GM21360 (cell line): Measurements from ENCODE around the gene ATRIP.
"Not testable (repeated sequence)": the region's sequence is repeated elsewhere in the genome, so short reads cannot be mapped to it uniquely, and the experiment has no call there.

Experiments
- ATAC-seq: cut with Tn5 transposase; IDR thresholded peaks from one replicate; pipeline ENCODE4 v1.9.1; 2021; ENCODE audit warnings: mild to moderate bottlenecking, moderate library complexity; ENCODE audit not compliant: unreplicated experiment

Gene ATRIP

GRCh38 chr3:48446425-48447193 lies at the start of gene ATRIP:
TSS of gene ATRIP (plus strand) at chr3:48446737. CDS start at chr3:48446846, 109 bp downstream.
- ATAC-seq: peak; percentile 78

DNA sequence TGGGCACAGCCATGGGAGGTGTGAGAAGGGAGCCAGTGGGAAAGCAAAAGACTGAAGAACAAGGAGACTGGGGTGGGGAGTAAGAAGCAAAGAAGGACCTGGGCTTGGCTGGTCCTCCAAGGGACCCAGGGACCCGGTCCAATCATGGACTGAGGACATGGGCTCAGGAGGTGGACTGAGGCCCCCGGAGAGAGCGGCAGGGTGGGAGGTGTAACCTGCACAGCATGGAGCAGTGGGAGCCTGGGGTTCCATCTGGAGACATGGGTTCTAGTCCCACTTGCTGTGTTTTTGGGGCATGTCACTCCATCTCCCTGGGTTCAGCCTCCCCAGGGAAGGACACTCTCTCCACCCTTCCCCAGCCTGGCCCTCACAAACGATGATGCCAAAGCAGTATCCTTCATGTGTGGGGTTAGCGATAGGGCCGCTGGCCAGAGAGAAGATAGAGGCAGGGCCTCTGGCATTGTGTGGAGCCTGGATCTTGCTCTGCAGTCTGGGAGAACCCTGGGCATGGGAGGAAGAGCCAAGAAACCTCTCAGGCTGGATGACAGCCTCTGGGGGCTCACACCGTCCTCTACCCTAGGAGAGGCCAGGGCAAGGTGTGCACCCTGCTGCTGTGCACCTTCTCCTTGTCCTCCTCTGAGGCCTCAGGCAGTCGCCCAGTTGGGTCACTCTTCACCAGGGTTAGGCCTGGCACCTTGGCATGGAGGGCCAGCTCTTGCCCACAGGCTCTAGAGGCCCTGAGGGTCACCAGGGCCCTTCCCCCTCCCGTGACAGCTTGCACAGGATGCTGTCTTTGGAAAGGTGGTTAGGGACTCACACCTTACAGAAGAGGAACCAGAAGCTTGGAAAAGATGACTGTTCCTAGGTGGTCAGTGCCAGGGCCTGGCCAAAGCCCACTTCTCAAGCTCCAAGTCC lies 48.5 kb upstream of the ATRIP start:
- ATAC-seq: no peak

DNA sequence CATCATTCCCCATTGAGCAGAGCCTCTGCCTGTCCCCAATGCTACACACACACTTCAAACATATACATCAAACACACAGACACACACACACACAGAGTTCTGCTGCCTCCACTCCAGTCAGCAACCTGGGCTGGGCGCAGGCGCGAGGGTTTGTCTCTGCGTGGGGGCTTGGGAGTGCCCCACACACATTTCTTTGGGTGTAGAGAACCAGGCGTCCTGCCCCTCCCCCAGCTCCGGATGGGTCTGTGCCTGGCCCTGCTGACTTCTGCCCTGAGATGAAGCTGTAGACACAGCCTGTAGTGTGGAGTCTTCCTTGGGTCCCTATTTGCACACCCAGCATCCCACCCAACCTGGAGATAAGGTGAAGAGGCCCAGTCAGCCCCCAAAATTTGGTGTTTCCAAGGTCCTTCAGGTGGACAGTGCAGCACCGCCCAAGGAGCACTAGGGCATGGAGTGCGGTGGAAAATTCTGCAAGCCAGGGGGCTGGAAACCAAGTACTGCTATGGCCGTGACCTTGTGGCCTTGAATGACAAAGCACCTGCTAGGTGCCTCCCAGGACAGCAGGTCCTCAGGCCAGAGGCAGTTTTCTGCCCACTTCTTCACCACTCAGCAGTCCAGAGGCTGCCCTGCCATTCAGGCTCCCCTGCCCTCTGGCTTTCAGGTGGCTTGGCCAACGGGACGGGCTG lies 47.7 kb upstream of the ATRIP start:
- no peak for ATAC-seq

- ATAC-seq: no peak
Measured at GRCh38 chr3:48399387-48400172, 47.0 kb upstream of the ATRIP start.

- ATAC-seq: no peak
Measured at GRCh38 chr3:48400824-48401433, 45.6 kb upstream of the ATRIP start.

GRCh38 chr3:48401434-48401901 lies 45.1 kb upstream of the ATRIP start:
- ATAC-seq: not testable (repeated sequence)

DNA sequence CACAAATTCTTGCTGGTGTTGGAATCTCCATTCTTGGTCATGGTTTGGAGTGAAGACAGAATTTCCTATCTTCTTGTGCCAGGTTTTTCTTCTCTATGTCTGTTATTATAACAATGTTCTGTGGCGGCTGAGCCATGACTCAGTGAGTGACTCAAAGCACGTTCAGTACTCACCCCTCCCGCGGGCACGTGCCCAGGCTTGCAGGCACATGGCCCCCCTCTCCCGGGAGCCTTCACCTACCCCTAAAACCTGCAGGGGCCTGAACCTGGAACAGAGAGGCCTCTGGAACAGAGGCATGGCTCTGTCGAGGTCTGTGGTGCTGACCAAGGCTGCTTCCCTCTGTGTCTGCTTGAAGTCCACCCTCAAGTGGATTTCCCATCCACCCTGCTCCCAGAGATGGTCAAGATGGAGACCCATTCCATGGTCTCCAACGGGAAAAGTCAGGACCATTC lies 44.2 kb upstream of the ATRIP start:
- no peak for ATAC-seq

DNA sequence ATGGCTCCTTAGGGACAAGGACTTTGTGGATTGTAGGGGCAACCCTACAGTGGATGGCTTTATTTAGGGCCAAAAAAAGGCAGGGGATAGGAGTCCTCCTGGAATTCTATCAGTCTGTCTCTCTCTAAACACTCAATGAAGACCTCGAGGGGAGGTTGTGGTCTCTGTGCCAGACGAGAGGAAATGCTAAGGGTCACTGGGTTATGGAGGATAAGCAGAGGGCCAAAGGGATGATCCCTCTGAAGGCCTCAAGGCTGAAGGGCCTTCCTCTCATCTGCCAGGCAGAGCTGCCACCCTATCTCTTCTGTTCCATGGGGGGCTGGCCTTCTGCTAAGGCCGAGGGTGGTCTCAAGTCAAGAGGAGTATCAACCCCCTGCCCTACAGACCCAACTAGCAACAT lies 43.6 kb upstream of the ATRIP start:
- no peak for ATAC-seq

DNA sequence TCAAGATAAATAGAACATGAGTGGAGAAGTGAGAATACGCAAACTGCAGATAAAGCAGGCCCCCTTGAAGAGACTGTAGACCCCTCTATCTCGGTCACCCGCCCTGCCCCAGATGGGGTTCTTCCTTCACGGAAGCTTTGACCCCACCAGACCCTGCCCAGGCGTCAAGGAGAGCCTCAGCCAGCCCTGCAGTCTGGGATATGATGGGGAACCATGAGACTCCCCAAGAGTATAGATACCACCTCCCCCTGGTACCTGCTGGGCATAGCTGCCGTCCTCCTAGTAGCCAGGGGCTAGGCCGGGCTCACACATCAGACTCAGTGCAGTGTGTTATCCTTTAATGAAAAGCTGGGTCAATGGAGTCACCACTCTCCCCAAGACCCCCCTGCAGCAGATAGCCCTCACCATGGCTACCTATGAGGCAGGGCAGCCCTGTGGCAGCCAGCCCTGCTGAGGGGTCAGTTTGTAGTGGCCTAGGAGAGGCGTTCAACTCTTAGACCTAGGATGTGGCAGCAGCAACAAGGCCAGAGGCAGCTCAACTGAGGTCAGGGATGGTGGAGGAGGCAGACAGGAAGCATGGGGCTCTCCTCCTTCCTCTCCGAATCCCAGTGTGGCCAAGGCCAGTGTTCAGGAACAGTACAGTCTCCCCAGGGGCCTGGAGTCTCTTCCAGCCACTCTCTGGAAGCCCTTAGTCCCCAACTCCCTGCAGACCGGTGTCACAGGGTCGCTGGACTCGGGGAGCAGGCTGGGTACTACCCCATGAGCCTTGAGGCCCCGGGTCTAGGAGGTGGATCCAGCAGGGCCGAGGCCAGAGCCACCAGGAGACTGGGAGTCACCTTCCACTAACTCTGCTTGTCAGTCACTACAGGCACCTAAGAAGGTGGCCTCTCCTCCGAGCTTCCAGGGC lies 42.8 kb upstream of the ATRIP start:
- ATAC-seq: no peak

GRCh38 chr3:48404440-48405342 lies 41.8 kb upstream of the ATRIP start:
- no peak for ATAC-seq

- ATAC-seq: no peak
Measured at GRCh38 chr3:48405343-48405881, 41.1 kb upstream of the ATRIP start.

- ATAC-seq: no peak
Measured at GRCh38 chr3:48405971-48406370, 40.6 kb upstream of the ATRIP start.

DNA sequence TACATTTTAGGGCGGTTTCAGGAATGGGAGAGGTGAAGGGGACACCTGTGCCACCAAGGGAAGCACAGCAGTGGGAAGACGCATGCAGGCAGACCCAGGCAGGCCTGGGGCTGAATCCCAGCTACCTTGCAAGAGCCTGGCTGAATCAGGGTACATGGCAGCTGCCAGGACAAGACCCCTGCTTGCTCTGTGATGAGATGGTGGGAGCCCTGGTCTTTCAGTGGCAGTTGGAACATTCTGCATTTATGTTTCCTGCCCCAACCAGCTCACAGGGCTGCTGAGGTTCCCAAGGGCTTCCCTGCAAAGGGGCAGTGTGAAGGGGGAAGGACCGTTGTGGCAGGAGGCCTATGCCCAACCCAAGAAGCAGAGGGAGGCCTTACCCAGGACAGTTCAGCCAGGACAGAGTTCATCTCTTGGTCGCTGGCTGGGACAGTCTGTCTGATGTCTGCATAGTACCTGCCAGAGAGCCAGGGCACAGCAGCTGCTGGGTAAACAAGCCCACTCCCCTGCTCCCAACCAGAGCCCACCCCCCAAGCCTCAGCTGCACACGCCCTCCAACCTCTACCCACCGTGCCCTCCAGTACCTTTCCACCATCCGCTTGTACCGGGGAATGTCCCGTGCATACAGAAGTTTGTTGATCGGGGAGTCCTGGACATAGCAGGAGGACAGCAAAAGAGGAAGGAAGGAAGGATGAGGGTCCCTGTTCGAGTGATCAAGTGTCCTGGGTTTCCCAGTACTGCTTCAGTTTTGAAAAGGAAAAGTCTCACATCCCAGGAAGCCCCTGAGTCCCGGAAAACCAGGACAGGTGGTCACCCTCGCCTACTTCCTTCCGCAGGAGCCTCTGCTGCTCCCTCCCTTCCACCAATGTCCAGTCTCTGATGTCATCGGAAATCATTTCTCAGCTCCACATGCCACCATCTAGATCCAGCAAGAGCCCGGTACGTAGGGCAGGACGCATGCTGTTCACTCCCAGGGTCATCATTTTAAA lies 39.8 kb upstream of the ATRIP start:
- ATAC-seq: no peak

- no peak for ATAC-seq
Measured at GRCh38 chr3:48407542-48408099, 38.9 kb upstream of the ATRIP start.

GRCh38 chr3:48408823-48409281 lies 37.7 kb upstream of the ATRIP start:
- ATAC-seq: no peak
